COLO668 (cell line): ENCODE results near the gene OR2C3.
A peak's percentile ranks its signal among the peaks of the same experiment; 100 is the strongest.
"Not testable (repeated sequence)": the region's sequence is repeated elsewhere in the genome, so short reads cannot be mapped to it uniquely, and the experiment has no call there.

ENCODE experiments used
- DNase-seq: peaks from one replicate; lab custom pipeline; 2025; ENCODE audit not compliant: unreplicated experiment; lab: John Stamatoyannopoulos, UW

The OR2C3 gene

GRCh38 chr1:247518613-247518891 lies 17.7 kb downstream of the OR2C3 start:
- DNase-seq: no peak

GRCh38 chr1:247517795-247518612 lies 18.2 kb downstream of the OR2C3 start:
- no peak for DNase-seq

- DNase-seq: no peak
Measured at GRCh38 chr1:247506831-247507230, 29.4 kb downstream of the OR2C3 start.

GRCh38 chr1:247500865-247501264 lies 35.4 kb downstream of the OR2C3 start:
- DNase-seq: no peak

- no peak for DNase-seq
Measured at GRCh38 chr1:247496581-247497285, 39.5 kb downstream of the OR2C3 start.

- DNase-seq: no peak
Measured at GRCh38 chr1:247494767-247495166, 41.5 kb downstream of the OR2C3 start.

- no peak for DNase-seq
Measured at GRCh38 chr1:247493106-247493505, 43.1 kb downstream of the OR2C3 start.

GRCh38 chr1:247491328-247491727 lies 44.9 kb downstream of the OR2C3 start:
- DNase-seq: no peak

GRCh38 chr1:247487057-247487456 lies 49.2 kb downstream of the OR2C3 start:
- DNase-seq: peak; percentile 19

GRCh38 chr1:247482747-247483146 lies 53.5 kb downstream of the OR2C3 start:
- no peak for DNase-seq

GRCh38 chr1:247476328-247477058 lies 59.7 kb downstream of the OR2C3 start:
- DNase-seq: not testable (repeated sequence)

GRCh38 chr1:247475793-247476192 lies 60.4 kb downstream of the OR2C3 start:
- DNase-seq: no peak
